ENCODE measurements around the gene GOLGA5. TPM values are rescaled to one million over a fixed set of nuclear protein-coding genes. Genes with fewer than 3 reads are reported as not detected.

GOLGA5 gene
- total RNA-seq, 1 experiment from 2014 or later = 25.4 TPM

- no peak overlapping the region for H2BK20ac ChIP-seq (ENCODE audit: low read depth, low read length, poor library complexity, severe bottlenecking)
- Mint-ChIP-seq H3K4me3 (no peak overlapping the region), H3K4me1 (peaks cover 5 to 8% of the 10 kb centered on the region in 2 experiments; a peak in 2 of 4 replicates), H3K36me3 (ENCODE audit: insufficient read depth in 1 of 3, low read depth in 3 of 3) (no peaks in the 10 kb centered on the region; a peak in 1 of 7 replicates), H3K27ac (no peak overlapping the region), H3K9me3 (peaks cover 3 to 7% of the 10 kb centered on the region in 2 experiments; a peak in 2 of 5 replicates), H3K27me3 (ENCODE audit: low read depth) (peaks cover 25% of the 10 kb centered on the region)
- no peak for DNase-seq
- H3T11ph ChIP-seq (ENCODE audit: low read length) = no peak overlapping the region
- H3K14ac ChIP-seq (ENCODE audit: insufficient read depth, low read length) = no peak overlapping the region
- no peak overlapping the region for H2AK5ac ChIP-seq (ENCODE audit: insufficient read length, low read length)
- no peaks in the 10 kb centered on the region for H3K79me1 ChIP-seq (ENCODE audit: insufficient read depth, low read depth, low read length, poor library complexity, severe bottlenecking)
- no peaks in the 10 kb centered on the region for H3K27me3 ChIP-seq (ENCODE audit: insufficient read depth, low read length)
- H4K5ac ChIP-seq (ENCODE audit: insufficient read length, low read depth, low read length) = no peak overlapping the region
- no peaks in the 10 kb centered on the region for H3K4me1 ChIP-seq (ENCODE audit: insufficient read depth, low read length)
- H4K8ac ChIP-seq (replicated peaks; ENCODE audit: insufficient read length, low read depth, low read length) = no peak overlapping the region
- H3K23me2 ChIP-seq (ENCODE audit: insufficient read length, low read depth, low read length, poor library complexity, severe bottlenecking) = peaks cover 3% of the 10 kb centered on the region
- no peak overlapping the region for H2BK120ac ChIP-seq (ENCODE audit: low read depth, low read length, poor library complexity, severe bottlenecking)
- H3K9me3 ChIP-seq (ENCODE audit: control insufficient read depth, low read depth, low read length) = no peaks in the 10 kb centered on the region
- no peak overlapping the region for H2AFZ ChIP-seq (ENCODE audit: low read length)
- H3K18ac ChIP-seq (ENCODE audit: insufficient read length, low read depth, low read length) = no peak overlapping the region
- no CpG with 5 or more reads among the region's 5 CpGs for WGBS (ENCODE audit: extremely low coverage, insufficient read length, low lambda C conversion rate)
- H3K23ac ChIP-seq (ENCODE audit: insufficient read length, low read depth, low read length) = no peak overlapping the region
- no peaks in the 10 kb centered on the region for H3K79me2 ChIP-seq (ENCODE audit: insufficient read depth, low read length)
- H4K91ac ChIP-seq (ENCODE audit: insufficient read length, low read depth, low read length) = no peak overlapping the region
- no peak for TF ChIP-seq CTCF (conservative IDR thresholded peaks at IDR 0.05)
- H3K4me2 ChIP-seq (ENCODE audit: insufficient read depth, insufficient read length, low read length) = no peak overlapping the region
- H3K4ac ChIP-seq (ENCODE audit: low read depth, low read length) = no peak overlapping the region
- H4K20me1 ChIP-seq (ENCODE audit: control insufficient read depth, insufficient read depth, insufficient read length) = no peaks in the 10 kb centered on the region
- no peak overlapping the region for H3K27ac ChIP-seq (ENCODE audit: insufficient read length, low read depth, low read length)
- H2BK5ac ChIP-seq (ENCODE audit: insufficient read length, low read length) = no peak overlapping the region
- H3K56ac ChIP-seq (ENCODE audit: insufficient read length, low read depth, low read length) = no peak overlapping the region
- H2BK12ac ChIP-seq (ENCODE audit: insufficient read length, low read depth, low read length) = no peak overlapping the region
- no peak overlapping the region for H3K9ac ChIP-seq (ENCODE audit: extremely low read depth, insufficient read length, low read length)
- H2BK15ac ChIP-seq (ENCODE audit: low read depth, low read length) = no peak overlapping the region
Measured at GRCh38 chr14:92753250-92753649, 40.9 kb upstream of the GOLGA5 start.

Measured in H9 (cell line).